A673 (cell line): Measurements from ENCODE around the gene GIPC2.

ENCODE experiments used
- EZH2 ChIP-seq: fragments of 200-600 bp; sonication (generic); IDR thresholded peaks from 2 replicates; pipeline ENCODE4 v1.6.1; 2017; ENCODE audit warnings: borderline replicate concordance, low read depth, mild to moderate bottlenecking, mixed read lengths, antibody characterized with exemption, low read length; ENCODE audit not compliant: poor library complexity, severe bottlenecking
- TF ChIP-seq, protein P1 (sequence below): fragments of 300-800, 200-600 bp; sonication (generic); conservative IDR thresholded peaks from 2 replicates; pipeline ENCODE4 v1.5.1; 2017; ENCODE audit warnings: low read depth, mild to moderate bottlenecking, antibody characterized with exemption, low read length, moderate library complexity, mixed read lengths

GRCh38 chr1:78009836-78010235 is 35.9 kb upstream of the GIPC2 start:
- TF ChIP-seq, protein P1, sequence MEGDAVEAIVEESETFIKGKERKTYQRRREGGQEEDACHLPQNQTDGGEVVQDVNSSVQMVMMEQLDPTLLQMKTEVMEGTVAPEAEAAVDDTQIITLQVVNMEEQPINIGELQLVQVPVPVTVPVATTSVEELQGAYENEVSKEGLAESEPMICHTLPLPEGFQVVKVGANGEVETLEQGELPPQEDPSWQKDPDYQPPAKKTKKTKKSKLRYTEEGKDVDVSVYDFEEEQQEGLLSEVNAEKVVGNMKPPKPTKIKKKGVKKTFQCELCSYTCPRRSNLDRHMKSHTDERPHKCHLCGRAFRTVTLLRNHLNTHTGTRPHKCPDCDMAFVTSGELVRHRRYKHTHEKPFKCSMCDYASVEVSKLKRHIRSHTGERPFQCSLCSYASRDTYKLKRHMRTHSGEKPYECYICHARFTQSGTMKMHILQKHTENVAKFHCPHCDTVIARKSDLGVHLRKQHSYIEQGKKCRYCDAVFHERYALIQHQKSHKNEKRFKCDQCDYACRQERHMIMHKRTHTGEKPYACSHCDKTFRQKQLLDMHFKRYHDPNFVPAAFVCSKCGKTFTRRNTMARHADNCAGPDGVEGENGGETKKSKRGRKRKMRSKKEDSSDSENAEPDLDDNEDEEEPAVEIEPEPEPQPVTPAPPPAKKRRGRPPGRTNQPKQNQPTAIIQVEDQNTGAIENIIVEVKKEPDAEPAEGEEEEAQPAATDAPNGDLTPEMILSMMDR: no peak
- TF ChIP-seq EZH2: no peak
